ENCODE data around the gene KIF26B.

Gene KIF26B

GRCh38 chr1:245679821-245680780, 525.3 kb downstream of the KIF26B start:
- Histone ChIP-seq H3K79me2 (ENCODE audit: insufficient read depth, low read length) (no peaks in the 10 kb centered on the region), H3K9me2 (ENCODE audit: low read depth, low read length) (no peaks in the 10 kb centered on the region), H4K20me1 (ENCODE audit: insufficient read depth, low read length) (no peaks in the 10 kb centered on the region), H3K27ac (ENCODE audit: low read depth, low read length, poor library complexity, severe bottlenecking) (no peak overlapping the region), H3F3A (ENCODE audit: insufficient read depth, low read length) (no peaks in the 10 kb centered on the region), H3K9me3 (ENCODE audit: low read length) (no peaks in the 10 kb centered on the region), H3K9ac (ENCODE audit: low read length) (no peak overlapping the region), H3K4me3 (ENCODE audit: low read depth, low read length, poor library complexity, severe bottlenecking) (no peak overlapping the region), H3K27me3 (ENCODE audit: insufficient read depth, low read length) (no peaks in the 10 kb centered on the region), H3K4me1 (ENCODE audit: insufficient read depth, low read length, severe bottlenecking) (peaks cover 17% of the 10 kb centered on the region), H3K4me2 (ENCODE audit: low read length) (no peak overlapping the region), H3K36me3 (ENCODE audit: insufficient read depth, low read length) (no peaks in the 10 kb centered on the region), H2AFZ (ENCODE audit: low read length) (no peak overlapping the region)
- TF ChIP-seq EZH2 (IDR thresholded peaks at IDR 0.05; ENCODE audit: borderline replicate concordance, low read length), result no peak
- TF ChIP-seq, protein P1, sequence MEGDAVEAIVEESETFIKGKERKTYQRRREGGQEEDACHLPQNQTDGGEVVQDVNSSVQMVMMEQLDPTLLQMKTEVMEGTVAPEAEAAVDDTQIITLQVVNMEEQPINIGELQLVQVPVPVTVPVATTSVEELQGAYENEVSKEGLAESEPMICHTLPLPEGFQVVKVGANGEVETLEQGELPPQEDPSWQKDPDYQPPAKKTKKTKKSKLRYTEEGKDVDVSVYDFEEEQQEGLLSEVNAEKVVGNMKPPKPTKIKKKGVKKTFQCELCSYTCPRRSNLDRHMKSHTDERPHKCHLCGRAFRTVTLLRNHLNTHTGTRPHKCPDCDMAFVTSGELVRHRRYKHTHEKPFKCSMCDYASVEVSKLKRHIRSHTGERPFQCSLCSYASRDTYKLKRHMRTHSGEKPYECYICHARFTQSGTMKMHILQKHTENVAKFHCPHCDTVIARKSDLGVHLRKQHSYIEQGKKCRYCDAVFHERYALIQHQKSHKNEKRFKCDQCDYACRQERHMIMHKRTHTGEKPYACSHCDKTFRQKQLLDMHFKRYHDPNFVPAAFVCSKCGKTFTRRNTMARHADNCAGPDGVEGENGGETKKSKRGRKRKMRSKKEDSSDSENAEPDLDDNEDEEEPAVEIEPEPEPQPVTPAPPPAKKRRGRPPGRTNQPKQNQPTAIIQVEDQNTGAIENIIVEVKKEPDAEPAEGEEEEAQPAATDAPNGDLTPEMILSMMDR (IDR thresholded peaks at IDR 0.05; ENCODE audit: low read length), result no peak

DNA sequence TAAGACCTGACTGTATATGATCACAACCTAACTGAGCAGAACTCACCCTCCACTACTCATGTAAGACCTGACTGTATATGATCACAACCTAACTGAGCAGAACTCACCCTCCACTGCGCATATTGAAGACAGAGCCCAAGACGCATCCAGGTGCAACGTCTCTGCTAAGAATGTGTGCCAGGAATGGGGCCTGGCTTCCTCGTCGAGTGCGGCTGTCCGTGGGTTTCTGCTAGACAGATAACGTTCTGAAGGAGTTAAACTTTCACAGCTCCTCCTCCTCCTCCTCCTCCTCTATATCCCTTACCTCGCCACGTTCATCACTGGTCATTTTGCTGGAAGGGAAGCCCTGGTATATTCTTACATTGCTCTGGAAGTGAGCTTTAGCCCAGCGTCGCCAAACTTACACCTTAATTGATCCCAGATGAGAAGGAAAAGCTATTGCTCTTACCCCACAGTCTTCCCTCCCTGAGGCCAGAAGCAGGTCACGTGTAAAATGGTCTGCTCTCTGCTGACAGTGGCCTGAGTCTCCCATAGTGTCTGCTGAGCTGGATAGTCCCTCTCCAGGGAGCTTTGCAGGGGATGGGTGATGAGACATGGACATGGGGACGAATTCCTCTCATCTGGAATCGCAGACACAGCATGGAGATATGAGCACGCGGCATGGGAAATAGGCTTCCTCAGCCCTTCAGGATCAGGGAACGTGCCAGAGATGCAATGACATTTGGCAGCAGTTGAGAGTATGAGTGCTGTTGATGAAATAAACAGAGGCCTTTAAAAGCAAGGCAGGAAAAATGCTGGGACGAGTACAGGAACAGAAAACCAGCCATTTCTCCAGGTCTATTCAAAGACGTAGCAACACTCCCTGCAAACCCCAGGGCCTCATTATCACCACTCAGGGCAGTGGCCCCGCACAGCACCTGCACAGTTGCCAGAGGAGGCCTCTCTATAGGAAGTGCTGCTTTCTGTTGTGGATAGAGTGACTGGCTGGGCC, 528.1 kb downstream of the KIF26B start:
- no peaks in the 10 kb centered on the region for H3K27me3 ChIP-seq (ENCODE audit: insufficient read depth, low read length)
- H3K4me1 ChIP-seq (ENCODE audit: insufficient read depth, low read length, severe bottlenecking), result peaks cover 17% of the 10 kb centered on the region
- no peak overlapping the region for H3K4me2 ChIP-seq (ENCODE audit: low read length)
- no peaks in the 10 kb centered on the region for H3F3A ChIP-seq (ENCODE audit: insufficient read depth, low read length)
- H3K9ac ChIP-seq (ENCODE audit: low read length), result no peak overlapping the region
- no peaks in the 10 kb centered on the region for H3K36me3 ChIP-seq (ENCODE audit: insufficient read depth, low read length)
- H3K9me2 ChIP-seq (ENCODE audit: low read depth, low read length), result no peaks in the 10 kb centered on the region
- no peak overlapping the region for H2AFZ ChIP-seq (ENCODE audit: low read length)
- H4K20me1 ChIP-seq (ENCODE audit: insufficient read depth, low read length), result no peaks in the 10 kb centered on the region
- H3K9me3 ChIP-seq (ENCODE audit: low read length), result no peaks in the 10 kb centered on the region
- H3K27ac ChIP-seq (ENCODE audit: low read depth, low read length, poor library complexity, severe bottlenecking), result no peak overlapping the region
- no peaks in the 10 kb centered on the region for H3K79me2 ChIP-seq (ENCODE audit: insufficient read depth, low read length)
- no peak overlapping the region for H3K4me3 ChIP-seq (ENCODE audit: low read depth, low read length, poor library complexity, severe bottlenecking)
- no peak for TF ChIP-seq EZH2 (IDR thresholded peaks at IDR 0.05; ENCODE audit: borderline replicate concordance, low read length)

- Histone ChIP-seq H3K4me3 (ENCODE audit: low read depth, low read length, poor library complexity, severe bottlenecking) (no peak overlapping the region), H3K27ac (ENCODE audit: low read depth, low read length, poor library complexity, severe bottlenecking) (no peak overlapping the region), H4K20me1 (ENCODE audit: insufficient read depth, low read length) (no peaks in the 10 kb centered on the region), H3F3A (ENCODE audit: insufficient read depth, low read length) (no peaks in the 10 kb centered on the region), H3K4me1 (ENCODE audit: insufficient read depth, low read length, severe bottlenecking) (peaks cover 17% of the 10 kb centered on the region), H3K9me2 (ENCODE audit: low read depth, low read length) (no peaks in the 10 kb centered on the region), H3K4me2 (ENCODE audit: low read length) (no peak overlapping the region), H2AFZ (ENCODE audit: low read length) (no peak overlapping the region), H3K36me3 (ENCODE audit: insufficient read depth, low read length) (no peaks in the 10 kb centered on the region), H3K9me3 (ENCODE audit: low read length) (no peaks in the 10 kb centered on the region), H3K27me3 (ENCODE audit: insufficient read depth, low read length) (no peaks in the 10 kb centered on the region), H3K79me2 (ENCODE audit: insufficient read depth, low read length) (no peaks in the 10 kb centered on the region), H3K9ac (ENCODE audit: low read length) (no peak overlapping the region)
- TF ChIP-seq EZH2 (IDR thresholded peaks at IDR 0.05; ENCODE audit: borderline replicate concordance, low read length), result no peak
- TF ChIP-seq, protein P1 (IDR thresholded peaks at IDR 0.05; ENCODE audit: low read length), result no peak
Observed at GRCh38 chr1:245683676-245684075, 528.9 kb downstream of the KIF26B start.
